Measurements from ENCODE around the gene TCF12. TPM values are rescaled to one million over a fixed set of nuclear protein-coding genes. Genes with fewer than 3 reads are reported as not detected.

TCF12 gene
- total RNA-seq, 1 experiment from 2014 or later: 102 TPM

GRCh38 chr15:57298204-57298603 is 379.8 kb downstream of the TCF12 start:
- no peaks in the 10 kb centered on the region for H3K9me3 ChIP-seq (ENCODE audit: control insufficient read depth, insufficient read depth, low read depth, low read length)

GRCh38 chr15:57298843-57299550 is 380.6 kb downstream of the TCF12 start:
- H3K4me1 ChIP-seq (ENCODE audit: control insufficient read depth, insufficient read depth, low read length): no peaks in the 10 kb centered on the region
- no peaks in the 10 kb centered on the region for H3K36me3 ChIP-seq (ENCODE audit: control insufficient read depth, insufficient read depth, low read length)
- DNase-seq (ENCODE audit: low read depth, low spot score) (no peak), ATAC-seq (no peak)
- in situ Hi-C loops (cut with HindIII; ENCODE audit: low pct_unique_long_range_greater_than_20kb, low sequenced_read_pairs): no loop called here
- intact Hi-C loops (cut with micrococcal nuclease; ENCODE audit: unreplicated experiment): loop anchor here (10.0 kb wide), 1 partner anchor 154 kb away; no protein-coding TSS in a partner anchor
- TF ChIP-seq POLR2AphosphoS5 (IDR thresholded peaks at IDR 0.05; ENCODE audit: low read depth, low read length) (no peak), SIN3A (IDR thresholded peaks at IDR 0.05; ENCODE audit: borderline replicate concordance, insufficient read depth, low read depth, low read length) (no peak), REST (IDR thresholded peaks at IDR 0.05; ENCODE audit: insufficient read depth in 1 of 2, low read depth in 2 of 2, low read length in 1 of 2) (no peak), CTCF (IDR thresholded peaks at IDR 0.05) (no peak), TCF7L2 (IDR thresholded peaks at IDR 0.05; ENCODE audit: low read depth, low read length) (no peak)
- ChIA-PET POLR2A (no interaction called here), CTCF (no interaction called here)
- H3K27ac ChIP-seq (ENCODE audit: low read length): no peak overlapping the region
- H3K9me3 ChIP-seq (ENCODE audit: control insufficient read depth, insufficient read depth, low read depth, low read length): no peaks in the 10 kb centered on the region
- BruUV-seq (replicated peaks): no TSS peak
- H3K27me3 ChIP-seq (ENCODE audit: control insufficient read depth, insufficient read depth, low read length): no peaks in the 10 kb centered on the region
- H3K4me3 ChIP-seq (ENCODE audit: low read depth in 2 of 2, low read length in 2 of 2): no peak overlapping the region

More at GRCh38 chr15:57298204-57298603, 379.8 kb downstream of the TCF12 start:
- in situ Hi-C loops (cut with HindIII; ENCODE audit: low pct_unique_long_range_greater_than_20kb, low sequenced_read_pairs) (no loop called here), intact Hi-C loops (cut with micrococcal nuclease; ENCODE audit: unreplicated experiment) (loop anchor here (10.0 kb wide), 1 partner anchor 153 kb away; no protein-coding TSS in a partner anchor)
- no TSS peak for BruUV-seq (replicated peaks)
- no peaks in the 10 kb centered on the region for H3K36me3 ChIP-seq (ENCODE audit: control insufficient read depth, insufficient read depth, low read length)
- H3K27me3 ChIP-seq (ENCODE audit: control insufficient read depth, insufficient read depth, low read length): no peaks in the 10 kb centered on the region
- ATAC-seq: no peak
- TF ChIP-seq POLR2AphosphoS5 (IDR thresholded peaks at IDR 0.05; ENCODE audit: low read depth, low read length) (no peak), CTCF (IDR thresholded peaks at IDR 0.05) (no peak), SIN3A (IDR thresholded peaks at IDR 0.05; ENCODE audit: borderline replicate concordance, insufficient read depth, low read depth, low read length) (no peak), REST (IDR thresholded peaks at IDR 0.05; ENCODE audit: insufficient read depth in 1 of 2, low read depth in 2 of 2, low read length in 1 of 2) (no peak), TCF7L2 (IDR thresholded peaks at IDR 0.05; ENCODE audit: low read depth, low read length) (no peak)
- CTCF ChIA-PET: no interaction called here
- POLR2A ChIA-PET: no interaction called here
- no peak overlapping the region for H3K4me3 ChIP-seq (ENCODE audit: low read depth in 2 of 2, low read length in 2 of 2)
- no peak for DNase-seq (ENCODE audit: low read depth, low spot score)
- no peaks in the 10 kb centered on the region for H3K4me1 ChIP-seq (ENCODE audit: control insufficient read depth, insufficient read depth, low read length)
- no peak overlapping the region for H3K27ac ChIP-seq (ENCODE audit: low read length)
